HepG2 (cell line): ENCODE measurements around the gene CAPN11. TPM values are rescaled to one million over a fixed set of nuclear protein-coding genes. Genes with fewer than 3 reads are reported as not detected.

Experiments used
- BORCS8-MEF2B ChIP-seq: sonication (generic); formaldehyde crosslinking; IDR thresholded peaks from 2 replicates; pipeline ENCODE4 v1.8.0; 2022; ENCODE audit warnings: mild to moderate bottlenecking, missing genetic modification reagents
- FOXO1 ChIP-seq: sonication (generic); formaldehyde crosslinking; IDR thresholded peaks from 2 replicates; pipeline ENCODE4 v1.4.0; 2020; ENCODE audit warnings: missing genetic modification reagents
- LRRFIP1 ChIP-seq: sonication (generic); formaldehyde crosslinking; conservative IDR thresholded peaks from 2 replicates; pipeline ENCODE4 v1.4.0; 2020; ENCODE audit warnings: missing genetic modification reagents
- MED8 ChIP-seq: sonication (generic); formaldehyde crosslinking; IDR thresholded peaks from 2 replicates; pipeline ENCODE4 v1.8.1; 2023; ENCODE audit warnings: mild to moderate bottlenecking, missing genetic modification reagents; ENCODE audit not compliant: insufficient replicate concordance
- MIER3 ChIP-seq: IDR thresholded peaks from 2 replicates; pipeline ENCODE4 v1.6.1; 2016; ENCODE audit warnings: missing compliant biosample characterization, borderline replicate concordance
- PHF5A ChIP-seq: IDR thresholded peaks from one replicate; pipeline ENCODE4 v1.6.1; 2018; ENCODE audit warnings: low read depth, missing genetic modification reagents; ENCODE audit not compliant: unreplicated experiment
- POLR2A ChIP-seq, 2 experiments: IDR thresholded peaks; 2 replicates each; pipeline ENCODE4 v1.6.1; 2011; ENCODE audit warnings: low read depth in 2 of 2, low read length in 2 of 2, mild to moderate bottlenecking in 1 of 2, moderate library complexity in 1 of 2; ENCODE audit not compliant: insufficient read depth in 1 of 2
- PRMT3 ChIP-seq: sonication (generic); formaldehyde crosslinking; IDR thresholded peaks from 2 replicates; pipeline ENCODE4 v1.8.1; 2022; ENCODE audit warnings: low read depth, mild to moderate bottlenecking, moderate library complexity, missing genetic modification reagents, borderline replicate concordance
- SP1 ChIP-seq, 2 experiments: fragments of 450-650 bp in 1 of 2; sonication (generic) in 1 of 2; formaldehyde crosslinking in 1 of 2; IDR thresholded peaks; 2 replicates each; pipeline versions ENCODE4 v1.4.0 to v1.6.1; 2016 to 2020; ENCODE audit warnings: missing genetic modification reagents in 1 of 2
- SSRP1 ChIP-seq: IDR thresholded peaks from 2 replicates; pipeline ENCODE4 v1.6.1; 2016; ENCODE audit warnings: control low read depth
- ZBTB37 ChIP-seq: sonication (generic); formaldehyde crosslinking; IDR thresholded peaks from 2 replicates; pipeline ENCODE4 v1.4.0; 2020; ENCODE audit warnings: mild to moderate bottlenecking, missing genetic modification reagents
- ZBTB42 ChIP-seq: sonication (generic); formaldehyde crosslinking; IDR thresholded peaks from 2 replicates; pipeline ENCODE4 v1.5.0; 2020; ENCODE audit warnings: mild to moderate bottlenecking, missing genetic modification reagents
- ZFY ChIP-seq: sonication (generic); formaldehyde crosslinking; IDR thresholded peaks from 2 replicates; pipeline ENCODE4 v1.4.0; 2020; ENCODE audit warnings: missing genetic modification reagents
- ZNF253 ChIP-seq: sonication (generic); formaldehyde crosslinking; IDR thresholded peaks from 2 replicates; pipeline ENCODE4 v1.8.0; 2022; ENCODE audit warnings: mild to moderate bottlenecking, missing genetic modification reagents, borderline replicate concordance
- ZNF280D ChIP-seq: sonication (generic); formaldehyde crosslinking; IDR thresholded peaks from 2 replicates; pipeline ENCODE4 v1.5.1; 2020; ENCODE audit warnings: mild to moderate bottlenecking, missing genetic modification reagents
- ZNF362 ChIP-seq: sonication (generic); formaldehyde crosslinking; IDR thresholded peaks from 2 replicates; pipeline ENCODE4 v1.4.0; 2020; ENCODE audit warnings: missing genetic modification reagents, mild to moderate bottlenecking, borderline replicate concordance
- ZNF749 ChIP-seq: sonication (generic); formaldehyde crosslinking; IDR thresholded peaks from 2 replicates; pipeline ENCODE4 v1.8.0; 2022; ENCODE audit warnings: mild to moderate bottlenecking, missing genetic modification reagents, moderate library complexity, borderline replicate concordance
- ZNF75D ChIP-seq: sonication (generic); formaldehyde crosslinking; IDR thresholded peaks from 2 replicates; pipeline ENCODE4 v1.8.1; 2023; ENCODE audit warnings: missing genetic modification reagents, mild to moderate bottlenecking, borderline replicate concordance
- ZSCAN9 ChIP-seq: IDR thresholded peaks from 2 replicates; pipeline ENCODE4 v1.6.1; 2016; ENCODE audit warnings: borderline replicate concordance
- polyA plus RNA-seq, 8 experiments: library from polyadenylated mRNA; depleted of rRNA in 3 of 8; stranded (reverse) in 7 of 8; unstranded in 1 of 8; fragments of >200 nt; fragmentation: Illumina TruSeq in 4 of 8; extraction: Trizol in 4 of 8; gene quantifications; 2 replicates each; pipeline versions ENCODE4 v1.2.1 to v1.2.3, GENCODE V29; 2011 to 2016; ENCODE audit warnings: low read depth in 4 of 8, missing spikeins in 1 of 8, mixed read lengths in 1 of 8; ENCODE audit not compliant: insufficient read depth in 1 of 8
- total RNA-seq, 5 experiments: library from RNA; depleted of rRNA; stranded (reverse); fragments of >200 nt; fragmentation: Illumina TruSeq; extraction: Trizol; gene quantifications; 2 replicates each; pipeline ENCODE4 v1.2.3, GENCODE V29; 2016; ENCODE audit warnings: low read depth in 1 of 5

Gene CAPN11
- total and polyA plus RNA-seq, 2 of the 13 experiments (the other 11 are each of a cell fraction or from before 2014, with no cell fraction given), result 0.07 to 0.11 TPM

- TF ChIP-seq SP1 (IDR thresholded peaks at IDR 0.05) (no peak), SP1 (CRISPR knock-in tag; IDR thresholded peaks at IDR 0.05) (no peak), MIER3 (no peak; the same call in 1 of the 2 replicates), ZFY (CRISPR knock-in tag) (peak; percentile 71), ZNF749 (no peak), PRMT3 (CRISPR knock-in tag) (no peak), ZBTB42 (CRISPR knock-in tag) (no peak), ZNF362 (no peak), SSRP1 (CRISPR knock-in tag) (no peak), ZBTB37 (CRISPR knock-in tag) (no peak), LRRFIP1 (CRISPR knock-in tag) (no peak), ZNF253 (no peak), PHF5A (CRISPR knock-in tag) (no peak), ZSCAN9 (CRISPR knock-in tag) (no peak), ZNF280D (CRISPR knock-in tag) (no peak), FOXO1 (CRISPR knock-in tag) (no peak; the same call in 1 of the 2 replicates), BORCS8-MEF2B (peak; percentile 53), ZNF75D (CRISPR knock-in tag) (no peak), MED8 (peak; percentile 41), POLR2A (IDR thresholded peaks at IDR 0.05; ENCODE audit: insufficient read depth in 1 of 2, low read depth in 2 of 2, low read length in 2 of 2) (0 out of 4 replicates have a peak, but pooled peaks of 1 of the 2 experiments have one; percentile 19)
These were observed 30.4 kb upstream of the CAPN11 start (continued) for GRCh38 chr6:44128020-44128917.
